DOHH2 (cell line): Measurements from ENCODE around the gene NKD1.

Experiments
- H3F3A ChIP-seq: fragments of 200-600 bp; sonication (generic), shearing (Covaris generic); 2 replicates; pipeline ENCODE4 v1.6.0; 2016; ENCODE audit warnings: antibody characterized with exemption, mild to moderate bottlenecking; ENCODE audit not compliant: control insufficient read depth, insufficient read depth
- H3K27ac ChIP-seq: fragments of 200-600 bp; sonication (generic); 2 replicates; pipeline ENCODE4 v1.5.1; 2014; ENCODE audit warnings: low read depth, mild to moderate bottlenecking, low read length, moderate library complexity
- H3K27me3 ChIP-seq: fragments of 200-600 bp; sonication (generic); 2 replicates; pipeline ENCODE4 v1.6.1; 2014; ENCODE audit warnings: mild to moderate bottlenecking, low read length, mixed read lengths; ENCODE audit not compliant: control insufficient read depth
- H3K36me3 ChIP-seq: fragments of 200-600 bp; sonication (generic); 2 replicates; pipeline ENCODE4 v1.6.1; 2014; ENCODE audit warnings: mild to moderate bottlenecking, low read length, moderate library complexity, mixed read lengths; ENCODE audit not compliant: control insufficient read depth
- H3K4me1 ChIP-seq: fragments of 200-600 bp; sonication (generic); 2 replicates; pipeline ENCODE4 v1.6.1; 2014; ENCODE audit warnings: mild to moderate bottlenecking, low read length, mixed read lengths; ENCODE audit not compliant: control insufficient read depth
- H3K4me2 ChIP-seq: fragments of 200-600 bp; sonication (generic); 2 replicates; pipeline ENCODE4 v1.6.0; 2014; ENCODE audit warnings: mild to moderate bottlenecking, low read length, moderate library complexity
- H3K4me3 ChIP-seq: fragments of 200-600 bp; sonication (generic); 2 replicates; pipeline ENCODE4 v1.5.1; 2014; ENCODE audit warnings: mild to moderate bottlenecking, low read length, mixed read lengths
- H3K79me2 ChIP-seq: fragments of 200-600 bp; sonication (generic); 2 replicates; pipeline ENCODE4 v1.6.1; 2014; ENCODE audit warnings: mild to moderate bottlenecking, low read length, mixed read lengths; ENCODE audit not compliant: control insufficient read depth
- H3K9me2 ChIP-seq: fragments of 200-600 bp; sonication (generic); replicated peaks from 2 replicates; pipeline ENCODE4 v1.6.1; 2014; ENCODE audit warnings: mild to moderate bottlenecking, low read length, mixed read lengths; ENCODE audit not compliant: control insufficient read depth
- H3K9me3 ChIP-seq: fragments of 200-600 bp; sonication (generic); 2 replicates; pipeline ENCODE4 v1.6.1; 2014; ENCODE audit warnings: antibody characterized with exemption, low read length, mixed read lengths; ENCODE audit not compliant: control insufficient read depth, insufficient read depth
- H4K20me1 ChIP-seq: fragments of 200-600 bp; sonication (generic); 2 replicates; pipeline ENCODE4 v1.6.0; 2014; ENCODE audit warnings: low read depth, mild to moderate bottlenecking, antibody characterized with exemption, low read length, moderate library complexity; ENCODE audit not compliant: control insufficient read depth, insufficient read depth
- EZH2phosphoT487 ChIP-seq: fragments of 200-600 bp; sonication (generic); IDR thresholded peaks from 2 replicates; pipeline ENCODE4 v1.6.1; 2017; ENCODE audit warnings: borderline replicate concordance, mild to moderate bottlenecking, antibody characterized with exemption, low read length, moderate library complexity, mixed read lengths
- TF ChIP-seq, protein P1 (sequence below): fragments of 200-600 bp; sonication (generic); IDR thresholded peaks from one replicate; pipeline ENCODE4 v1.5.1; 2014; ENCODE audit warnings: antibody characterized with exemption, mild to moderate bottlenecking, low read depth, low read length; ENCODE audit not compliant: poor library complexity, severe bottlenecking

NKD1 gene

DNA sequence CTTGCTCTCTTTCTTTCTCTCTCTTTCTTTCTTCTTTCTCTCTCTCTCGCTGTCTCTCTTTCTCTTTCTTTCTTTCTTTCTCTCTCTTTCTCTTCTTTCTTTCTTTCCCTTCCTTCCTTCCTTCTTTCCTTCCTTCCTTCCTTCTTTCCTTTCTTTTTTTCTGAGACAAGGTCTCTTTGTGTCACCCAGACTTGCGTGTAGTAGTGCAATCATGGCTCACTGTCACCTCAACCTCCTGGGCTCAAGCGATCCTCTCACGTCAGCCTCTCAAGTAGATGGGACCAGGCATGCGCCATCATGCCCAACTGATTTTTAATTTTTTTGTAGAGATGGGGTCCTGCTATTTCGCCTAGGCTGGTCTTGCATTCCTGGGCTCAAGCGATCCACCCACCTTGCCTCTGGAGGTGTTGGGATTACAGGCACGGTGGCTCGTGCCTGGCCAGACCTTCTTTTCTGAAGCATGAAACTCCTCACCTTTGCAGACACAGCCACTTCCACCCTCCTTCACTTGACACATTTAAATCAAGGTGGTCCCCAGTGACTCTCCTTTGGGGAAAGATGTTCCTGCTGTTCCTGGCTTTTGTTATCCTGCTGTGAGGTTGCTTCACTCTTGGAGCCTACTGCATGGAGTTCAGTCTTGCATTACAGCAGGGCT is 26.8 kb upstream of the NKD1 start:
- H3K79me2 ChIP-seq: no peaks in the 10 kb centered on the region
- peaks cover 4% of the 10 kb centered on the region for H3K9me3 ChIP-seq
- no peaks in the 10 kb centered on the region for H3F3A ChIP-seq
- H4K20me1 ChIP-seq: no peaks in the 10 kb centered on the region
- H3K27ac ChIP-seq: no peak overlapping the region
- no peaks in the 10 kb centered on the region for H3K4me1 ChIP-seq
- H3K36me3 ChIP-seq: no peaks in the 10 kb centered on the region
- TF ChIP-seq EZH2phosphoT487: no peak
- H3K9me2 ChIP-seq: no peaks in the 10 kb centered on the region
- no peak overlapping the region for H3K4me2 ChIP-seq
- no peak overlapping the region for H3K4me3 ChIP-seq
- H3K27me3 ChIP-seq: no peaks in the 10 kb centered on the region

DNA sequence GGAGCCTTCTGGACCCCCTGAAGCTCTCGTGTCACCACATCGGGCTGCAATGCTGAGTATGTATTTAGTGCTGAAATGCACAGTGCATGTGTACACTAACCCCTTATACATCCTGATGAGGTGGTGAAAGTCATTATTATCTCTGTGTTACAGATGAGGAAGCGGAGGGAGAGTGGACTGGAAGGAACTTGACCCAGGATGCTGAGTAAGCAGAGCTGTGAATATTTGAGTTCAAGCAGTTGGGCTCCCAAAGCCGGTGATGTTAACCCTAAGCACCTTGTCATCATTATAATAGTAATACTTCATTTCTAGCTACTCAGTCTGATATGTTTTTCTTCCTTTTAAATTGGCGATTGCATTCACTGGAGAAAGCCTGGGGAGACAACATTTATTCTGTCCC is 25.9 kb upstream of the NKD1 start:
- Histone ChIP-seq H3K9me2 (no peaks in the 10 kb centered on the region), H3K4me2 (no peak overlapping the region), H3K27ac (no peak overlapping the region), H3F3A (no peaks in the 10 kb centered on the region), H3K4me3 (no peak overlapping the region), H3K9me3 (no peaks in the 10 kb centered on the region), H3K36me3 (no peaks in the 10 kb centered on the region), H4K20me1 (no peaks in the 10 kb centered on the region), H3K4me1 (no peaks in the 10 kb centered on the region), H3K27me3 (no peaks in the 10 kb centered on the region), H3K79me2 (no peaks in the 10 kb centered on the region)
- TF ChIP-seq, protein P1, sequence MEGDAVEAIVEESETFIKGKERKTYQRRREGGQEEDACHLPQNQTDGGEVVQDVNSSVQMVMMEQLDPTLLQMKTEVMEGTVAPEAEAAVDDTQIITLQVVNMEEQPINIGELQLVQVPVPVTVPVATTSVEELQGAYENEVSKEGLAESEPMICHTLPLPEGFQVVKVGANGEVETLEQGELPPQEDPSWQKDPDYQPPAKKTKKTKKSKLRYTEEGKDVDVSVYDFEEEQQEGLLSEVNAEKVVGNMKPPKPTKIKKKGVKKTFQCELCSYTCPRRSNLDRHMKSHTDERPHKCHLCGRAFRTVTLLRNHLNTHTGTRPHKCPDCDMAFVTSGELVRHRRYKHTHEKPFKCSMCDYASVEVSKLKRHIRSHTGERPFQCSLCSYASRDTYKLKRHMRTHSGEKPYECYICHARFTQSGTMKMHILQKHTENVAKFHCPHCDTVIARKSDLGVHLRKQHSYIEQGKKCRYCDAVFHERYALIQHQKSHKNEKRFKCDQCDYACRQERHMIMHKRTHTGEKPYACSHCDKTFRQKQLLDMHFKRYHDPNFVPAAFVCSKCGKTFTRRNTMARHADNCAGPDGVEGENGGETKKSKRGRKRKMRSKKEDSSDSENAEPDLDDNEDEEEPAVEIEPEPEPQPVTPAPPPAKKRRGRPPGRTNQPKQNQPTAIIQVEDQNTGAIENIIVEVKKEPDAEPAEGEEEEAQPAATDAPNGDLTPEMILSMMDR: no peak
- TF ChIP-seq EZH2phosphoT487: no peak

DNA sequence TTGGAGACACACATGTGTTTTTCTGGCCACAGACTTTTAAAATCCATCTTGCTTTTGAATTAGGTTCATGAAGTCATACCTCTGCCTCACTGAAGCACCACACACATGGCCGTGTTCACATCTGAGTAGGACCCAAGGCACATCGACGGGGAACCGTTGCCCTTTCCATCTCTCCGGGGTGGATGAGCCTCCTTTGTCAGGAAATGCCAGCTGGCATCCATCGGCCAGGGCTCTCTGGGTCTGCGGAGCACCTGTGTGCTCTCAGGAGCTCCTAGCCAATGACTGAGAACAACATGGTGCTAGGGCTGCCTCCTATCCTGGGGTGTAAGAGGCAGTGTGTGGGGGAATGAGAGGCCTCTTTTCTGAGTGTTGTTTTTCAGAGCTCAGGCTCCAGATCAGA is 24.5 kb upstream of the NKD1 start:
- no peak overlapping the region for H3K4me3 ChIP-seq
- no peaks in the 10 kb centered on the region for H3K4me1 ChIP-seq
- no peak for TF ChIP-seq EZH2phosphoT487
- TF ChIP-seq, protein P1: no peak
- no peaks in the 10 kb centered on the region for H3K9me3 ChIP-seq
- H3K27ac ChIP-seq: no peak overlapping the region
- H4K20me1 ChIP-seq: no peaks in the 10 kb centered on the region
- no peaks in the 10 kb centered on the region for H3K36me3 ChIP-seq
- H3K79me2 ChIP-seq: no peaks in the 10 kb centered on the region
- H3K9me2 ChIP-seq: no peaks in the 10 kb centered on the region
- no peaks in the 10 kb centered on the region for H3K27me3 ChIP-seq
- no peaks in the 10 kb centered on the region for H3F3A ChIP-seq
- H3K4me2 ChIP-seq: no peak overlapping the region

DNA sequence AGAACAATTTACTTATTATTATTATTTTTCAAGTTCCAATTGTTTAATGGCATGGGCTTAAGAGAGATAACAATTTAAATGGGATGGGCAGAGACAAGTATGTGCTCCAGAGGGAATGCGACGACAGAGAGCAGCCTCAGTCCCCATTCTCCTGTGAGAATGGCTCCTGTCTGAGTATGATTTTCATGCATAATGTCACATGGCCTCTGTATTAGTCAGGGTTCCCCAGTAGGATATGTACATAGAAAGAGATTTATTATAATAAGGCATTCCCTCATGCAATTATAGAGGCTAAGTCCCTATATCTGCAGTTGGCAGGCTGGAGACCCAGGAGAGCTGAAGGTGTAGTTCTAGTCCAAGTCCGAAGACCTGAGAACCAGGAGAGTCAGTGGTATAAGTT is 22.9 kb upstream of the NKD1 start:
- H3K27ac ChIP-seq: no peak overlapping the region
- H3K79me2 ChIP-seq: no peaks in the 10 kb centered on the region
- H4K20me1 ChIP-seq: no peaks in the 10 kb centered on the region
- H3K4me3 ChIP-seq: no peak overlapping the region
- no peaks in the 10 kb centered on the region for H3K4me1 ChIP-seq
- H3K4me2 ChIP-seq: no peak overlapping the region
- H3K36me3 ChIP-seq: no peaks in the 10 kb centered on the region
- no peaks in the 10 kb centered on the region for H3F3A ChIP-seq
- H3K9me3 ChIP-seq: peaks cover 6% of the 10 kb centered on the region; the same call in 1 of the 2 replicates
- H3K27me3 ChIP-seq: no peaks in the 10 kb centered on the region
- TF ChIP-seq, protein P1: no peak
- no peak for TF ChIP-seq EZH2phosphoT487
- H3K9me2 ChIP-seq: no peaks in the 10 kb centered on the region
